Trophoblast cell (in vitro differentiated cells and primary cell): ENCODE results near the gene PDCD2.
A peak's percentile ranks its signal among the peaks of the same experiment; 100 is the strongest.

Source experiments
- DNase-seq, 2 donors: peaks; one replicate each; pipeline ENCODE4 v3.0.0-alpha.2; 2016
- H2AFZ ChIP-seq: 2 replicates; pipeline ENCODE4 v1.6.1; 2013; ENCODE audit warnings: low read length, moderate library complexity, mild to moderate bottlenecking; ENCODE audit not compliant: insufficient read depth, poor library complexity
- H2AK5ac ChIP-seq: 2 replicates; pipeline ENCODE4 v1.6.1; 2013; ENCODE audit warnings: mild to moderate bottlenecking, low read length
- H2BK120ac ChIP-seq: 2 replicates; pipeline ENCODE4 v1.6.1; 2013; ENCODE audit warnings: low read length, mild to moderate bottlenecking, moderate library complexity; ENCODE audit not compliant: insufficient read depth, poor library complexity
- H2BK12ac ChIP-seq: 2 replicates; pipeline ENCODE4 v1.6.1; 2013; ENCODE audit warnings: mild to moderate bottlenecking, low read length, moderate library complexity
- H2BK5ac ChIP-seq: 2 replicates; pipeline ENCODE4 v1.6.1; 2013; ENCODE audit warnings: low read length, low read depth, moderate library complexity, mild to moderate bottlenecking; ENCODE audit not compliant: poor library complexity
- H3K14ac ChIP-seq: 2 replicates; pipeline ENCODE4 v1.6.1; 2013; ENCODE audit warnings: mild to moderate bottlenecking, low read length
- H3K18ac ChIP-seq: 2 replicates; pipeline ENCODE4 v1.6.1; 2013; ENCODE audit warnings: mild to moderate bottlenecking, low read length
- H3K23ac ChIP-seq: 2 replicates; pipeline ENCODE4 v1.6.1; 2013; ENCODE audit warnings: low read length
- H3K27ac ChIP-seq: 2 replicates; pipeline ENCODE4 v1.5.1; 2013; ENCODE audit warnings: low read depth, mild to moderate bottlenecking, inconsistent platforms, low read length, moderate library complexity
- H3K27me3 ChIP-seq: 2 replicates; pipeline ENCODE4 v1.6.1; 2013; ENCODE audit warnings: inconsistent platforms, mild to moderate bottlenecking, low read length, moderate library complexity; ENCODE audit not compliant: insufficient read depth
- H3K36me3 ChIP-seq, 2 experiments: 1 replicate in 1 of 2; 2 replicates in 1 of 2; pipeline ENCODE4 v1.6.1; 2013; ENCODE audit warnings: low read length in 2 of 2, mild to moderate bottlenecking in 2 of 2, moderate library complexity in 1 of 2; ENCODE audit not compliant: insufficient read depth in 2 of 2, control insufficient read depth in 1 of 2
- H3K4ac ChIP-seq: 2 replicates; pipeline ENCODE4 v1.6.1; 2013; ENCODE audit warnings: low read depth, mild to moderate bottlenecking, low read length, moderate library complexity
- H3K4me1 ChIP-seq, 2 experiments: 1 replicate in 1 of 2; 2 replicates in 1 of 2; pipeline ENCODE4 v1.6.1; 2013; ENCODE audit warnings: low read length in 2 of 2, mild to moderate bottlenecking in 2 of 2, moderate library complexity in 1 of 2; ENCODE audit not compliant: insufficient read depth in 2 of 2, control insufficient read depth in 1 of 2
- H3K4me2 ChIP-seq: 2 replicates; pipeline ENCODE4 v1.6.1; 2013; ENCODE audit warnings: inconsistent platforms, mild to moderate bottlenecking, low read length, moderate library complexity
- H3K4me3 ChIP-seq: 2 replicates; pipeline ENCODE4 v1.5.1; 2013; ENCODE audit warnings: mild to moderate bottlenecking, low read depth, low read length, inconsistent platforms
- H3K79me1 ChIP-seq: one replicate; pipeline ENCODE4 v1.6.1; 2013; ENCODE audit warnings: low read length
- H3K79me2 ChIP-seq: 2 replicates; pipeline ENCODE4 v1.6.1; 2013; ENCODE audit warnings: low read length, mild to moderate bottlenecking; ENCODE audit not compliant: control insufficient read depth, insufficient read depth, poor library complexity
- H3K9ac ChIP-seq: 2 replicates; pipeline ENCODE4 v1.6.1; 2013; ENCODE audit warnings: mild to moderate bottlenecking, low read length
- H3K9me3 ChIP-seq: 2 replicates; pipeline ENCODE4 v1.6.1; 2013; ENCODE audit warnings: low read depth, mild to moderate bottlenecking, control low read depth, inconsistent platforms, low read length; ENCODE audit not compliant: insufficient read depth
- H4K12ac ChIP-seq: 2 replicates; pipeline ENCODE4 v1.6.1; 2013; ENCODE audit warnings: low read depth, mild to moderate bottlenecking, low read length, moderate library complexity
- H4K8ac ChIP-seq: 2 replicates; pipeline ENCODE4 v1.6.1; 2013; ENCODE audit warnings: low read depth, mild to moderate bottlenecking, low read length, moderate library complexity
- H4K91ac ChIP-seq: one replicate; pipeline ENCODE4 v1.6.1; 2013; ENCODE audit warnings: low read depth, mild to moderate bottlenecking, low read length, moderate library complexity
- WGBS: extraction: QIAGEN DNeasy Blood & Tissue Kit; methylation state at CpG from one replicate; pipeline ENCODE4 v1.1.7; 2013; ENCODE audit warnings: missing lambda C conversion rate; ENCODE audit not compliant: insufficient read length, insufficient coverage; ENCODE audit errors: extremely low coverage; 5-methylcytosine and 5-hydroxymethylcytosine counted together

PDCD2 gene

GRCh38 chr6:170545405-170545804, 39.0 kb downstream of the PDCD2 start:
- H3K18ac ChIP-seq = no peak overlapping the region

DNA sequence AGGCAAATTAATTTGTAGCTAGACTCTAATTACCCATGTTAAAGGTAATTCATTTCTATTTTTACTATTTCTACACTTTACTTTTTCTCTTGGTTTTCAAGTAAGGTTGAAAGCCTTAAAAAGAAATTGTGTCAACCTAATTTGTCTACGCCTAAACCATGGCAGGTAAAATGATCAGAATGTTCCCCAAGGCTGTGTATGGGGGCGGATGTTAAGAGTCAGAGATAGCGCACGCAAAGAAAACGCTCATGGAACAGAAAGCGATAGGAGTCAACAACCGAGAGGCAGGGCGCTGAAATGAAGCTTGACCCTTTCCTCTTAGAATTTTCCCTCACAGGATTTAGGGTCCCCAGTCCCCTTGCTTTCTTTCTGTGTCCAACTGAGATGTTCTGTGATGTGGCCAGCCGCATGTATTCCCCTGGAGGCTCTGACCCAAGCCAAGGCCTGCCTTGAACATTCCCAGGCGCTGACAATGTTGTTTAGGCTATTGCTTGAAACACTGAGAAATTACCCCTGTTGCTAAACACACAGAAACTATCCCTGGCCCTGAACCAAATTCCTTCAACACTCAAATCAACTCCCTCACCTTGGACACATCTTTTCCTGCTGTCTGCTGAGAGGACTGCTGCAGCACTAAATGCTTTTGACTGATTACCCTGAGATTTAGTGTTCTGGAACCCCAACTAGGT, 42.3 kb downstream of the PDCD2 start:
- no peaks in the 10 kb centered on the region for H3K79me2 ChIP-seq
- H3K14ac ChIP-seq = no peak overlapping the region
- H3K9me3 ChIP-seq = no peaks in the 10 kb centered on the region
- H3K23ac ChIP-seq = no peak overlapping the region
- no peaks in the 10 kb centered on the region for H3K79me1 ChIP-seq
- H2BK120ac ChIP-seq = no peak overlapping the region
- WGBS = no CpG with 5 or more reads among the region's 10 CpGs
- no peak overlapping the region for H3K4ac ChIP-seq
- H3K36me3 ChIP-seq = peaks cover 27 to 49% of the 10 kb centered on the region in 2 experiments
- no peak overlapping the region for H3K4me2 ChIP-seq
- no peaks in the 10 kb centered on the region for H3K27me3 ChIP-seq
- H2BK5ac ChIP-seq = no peak overlapping the region
- peak overlapping the region; percentile 33 for H3K27ac ChIP-seq
- no peak overlapping the region for H2AFZ ChIP-seq
- DNase-seq = peak; percentile 77 to 88
- no peak overlapping the region for H4K8ac ChIP-seq
- H4K12ac ChIP-seq = no peak overlapping the region
- no peak overlapping the region for H4K91ac ChIP-seq
- no peak overlapping the region for H2BK12ac ChIP-seq
- peaks cover 0 to 3% of the 10 kb centered on the region in 2 experiments for H3K4me1 ChIP-seq
- no peak overlapping the region for H2AK5ac ChIP-seq
- H3K9ac ChIP-seq = no peak overlapping the region
- no peak overlapping the region for H3K18ac ChIP-seq
- H3K4me3 ChIP-seq = no peak overlapping the region

More at GRCh38 chr6:170545405-170545804, 39.0 kb downstream of the PDCD2 start:
- H3K4ac ChIP-seq = no peak overlapping the region
- no CpG with 5 or more reads among the region's 2 CpGs for WGBS
- H2BK5ac ChIP-seq = no peak overlapping the region
- no peak overlapping the region for H4K8ac ChIP-seq
- no peaks in the 10 kb centered on the region for H3K9me3 ChIP-seq
- no peak overlapping the region for H4K91ac ChIP-seq
- no peak overlapping the region for H2AK5ac ChIP-seq
- no peaks in the 10 kb centered on the region for H3K79me1 ChIP-seq
- no peak overlapping the region for H3K4me2 ChIP-seq
- no peak overlapping the region for H4K12ac ChIP-seq
- H2BK120ac ChIP-seq = no peak overlapping the region
- no peak for DNase-seq
- H2AFZ ChIP-seq = no peak overlapping the region
- no peaks in the 10 kb centered on the region for H3K27me3 ChIP-seq
- H3K9ac ChIP-seq = no peak overlapping the region
- H3K79me2 ChIP-seq = no peaks in the 10 kb centered on the region
- no peak overlapping the region for H3K27ac ChIP-seq
- H3K23ac ChIP-seq = no peak overlapping the region
- H3K4me1 ChIP-seq = peaks cover 0 to 6% of the 10 kb centered on the region in 2 experiments
- H3K4me3 ChIP-seq = no peak overlapping the region
- H3K14ac ChIP-seq = no peak overlapping the region
- H2BK12ac ChIP-seq = no peak overlapping the region
- peaks cover 18 to 41% of the 10 kb centered on the region in 2 experiments for H3K36me3 ChIP-seq

GRCh38 chr6:170537329-170537728, 47.1 kb downstream of the PDCD2 start:
- H2BK12ac ChIP-seq = no peak overlapping the region
- H4K12ac ChIP-seq = no peak overlapping the region
- no peak overlapping the region for H3K4me3 ChIP-seq

GRCh38 chr6:170536671-170537070, 47.8 kb downstream of the PDCD2 start:
- no peak overlapping the region for H3K23ac ChIP-seq
- no peak overlapping the region for H4K8ac ChIP-seq
- no peak overlapping the region for H3K4me3 ChIP-seq
- WGBS = no CpG with 5 or more reads among the region's 5 CpGs
- DNase-seq = no peak
- H2AFZ ChIP-seq = no peak overlapping the region
- H3K9ac ChIP-seq = no peak overlapping the region
- no peak overlapping the region for H3K14ac ChIP-seq
- H3K4ac ChIP-seq = no peak overlapping the region
- no peaks in the 10 kb centered on the region for H3K79me2 ChIP-seq
- no peaks in the 10 kb centered on the region for H3K9me3 ChIP-seq
- H4K91ac ChIP-seq = no peak overlapping the region
- H3K4me2 ChIP-seq = no peak overlapping the region
- H3K4me1 ChIP-seq = no peaks in the 10 kb centered on the region
- no peak overlapping the region for H2BK120ac ChIP-seq
- H2BK12ac ChIP-seq = no peak overlapping the region
- peaks cover 22 to 47% of the 10 kb centered on the region in 2 experiments for H3K36me3 ChIP-seq
- no peaks in the 10 kb centered on the region for H3K79me1 ChIP-seq
- no peak overlapping the region for H4K12ac ChIP-seq
- H2AK5ac ChIP-seq = no peak overlapping the region
- H2BK5ac ChIP-seq = no peak overlapping the region
- no peak overlapping the region for H3K18ac ChIP-seq
- no peaks in the 10 kb centered on the region for H3K27me3 ChIP-seq
- H3K27ac ChIP-seq = no peak overlapping the region

More at GRCh38 chr6:170537329-170537728, 47.1 kb downstream of the PDCD2 start:
- no CpG with 5 or more reads among the region's 4 CpGs for WGBS
- Histone ChIP-seq H3K23ac (no peak overlapping the region), H3K27ac (no peak overlapping the region), H3K9ac (no peak overlapping the region), H3K27me3 (no peaks in the 10 kb centered on the region), H3K4me1 (peaks cover 0 to under 1% of the 10 kb centered on the region in 2 experiments), H3K4ac (no peak overlapping the region), H4K8ac (no peak overlapping the region), H3K9me3 (no peaks in the 10 kb centered on the region), H3K79me2 (no peaks in the 10 kb centered on the region), H2BK5ac (no peak overlapping the region), H3K79me1 (no peaks in the 10 kb centered on the region), H3K4me2 (no peak overlapping the region), H3K14ac (no peak overlapping the region), H3K36me3 (peaks cover 25 to 52% of the 10 kb centered on the region in 2 experiments), H2AK5ac (no peak overlapping the region), H2AFZ (no peak overlapping the region), H2BK120ac (no peak overlapping the region), H4K91ac (no peak overlapping the region), H3K18ac (no peak overlapping the region)
- no peak for DNase-seq
